Skeletal muscle tissue (tissue), 4 donors: Measurements from ENCODE around the gene MEGF6. TPM values are rescaled to one million over a fixed set of nuclear protein-coding genes. Genes with fewer than 3 reads are reported as not detected.

Experiments used
- H3K27ac ChIP-seq: one replicate; pipeline ENCODE4 v1.7.0; 2013; ENCODE audit warnings: mild to moderate bottlenecking, low read depth, low read length, inconsistent platforms
- H3K27me3 ChIP-seq, 3 donors: one replicate each; pipeline ENCODE4 v1.7.0; 2013; ENCODE audit warnings: low read length in 3 of 3; ENCODE audit not compliant: control insufficient read depth in 3 of 3, insufficient read depth in 3 of 3
- H3K36me3 ChIP-seq, 3 donors: one replicate each; pipeline ENCODE4 v1.7.0; 2013; ENCODE audit warnings: low read length in 3 of 3; ENCODE audit not compliant: control insufficient read depth in 3 of 3, insufficient read depth in 3 of 3
- H3K4me1 ChIP-seq, 3 donors: one replicate each; pipeline ENCODE4 v1.7.0; 2013; ENCODE audit warnings: low read length in 3 of 3, mild to moderate bottlenecking in 3 of 3; ENCODE audit not compliant: control insufficient read depth in 3 of 3, insufficient read depth in 3 of 3
- H3K4me3 ChIP-seq, 3 donors: one replicate each; pipeline ENCODE4 v1.7.0; 2013; ENCODE audit warnings: low read length in 3 of 3
- H3K9ac ChIP-seq, 3 donors: one replicate each; pipeline ENCODE4 v1.7.0; 2013; ENCODE audit warnings: low read length in 3 of 3, mild to moderate bottlenecking in 3 of 3, moderate library complexity in 2 of 3, low read depth in 1 of 3
- H3K9me3 ChIP-seq, 3 donors: one replicate each; pipeline ENCODE4 v1.7.0; 2013; ENCODE audit warnings: low read length in 3 of 3; ENCODE audit not compliant: control insufficient read depth in 3 of 3
- total RNA-seq: library from RNA; depleted of rRNA; stranded (reverse); fragments of >200 nt; gene quantifications from one replicate; pipeline ENCODE4 v1.2.3, GENCODE V29; 2014
- donor health status: Osteomylitis.

The MEGF6 gene
- total RNA-seq, 1 donor from 2014 or later, result 10.4 TPM

- Histone ChIP-seq H3K9me3 (no peaks in the 10 kb centered on the region), H3K27me3 (peaks cover 27 to 51% (median 45%) of the 10 kb centered on the region in 3 donors), H3K4me1 (peaks cover 6 to 14% (median 8%) of the 10 kb centered on the region in 3 donors), H3K9ac (no peak overlapping the region), H3K27ac (no peak overlapping the region), H3K4me3 (no peak overlapping the region), H3K36me3 (no peaks in the 10 kb centered on the region)
Measured at GRCh38 chr1:3609769-3610526, 1.4 kb downstream of the MEGF6 start.

GRCh38 chr1:3609016-3609768 is 2.1 kb downstream of the MEGF6 start:
- peaks cover 6 to 14% (median 8%) of the 10 kb centered on the region in 3 donors for H3K4me1 ChIP-seq

GRCh38 chr1:3608154-3608553 is 3.2 kb downstream of the MEGF6 start:
- no peak overlapping the region for H3K27ac ChIP-seq
- no peak overlapping the region for H3K9ac ChIP-seq
- peaks cover 6 to 14% (median 8%) of the 10 kb centered on the region in 3 donors for H3K4me1 ChIP-seq
- no peak overlapping the region for H3K4me3 ChIP-seq
- H3K27me3 ChIP-seq, result peaks cover 26 to 54% (median 38%) of the 10 kb centered on the region in 3 donors
- H3K9me3 ChIP-seq, result no peaks in the 10 kb centered on the region
- no peaks in the 10 kb centered on the region for H3K36me3 ChIP-seq

More at GRCh38 chr1:3609016-3609768, 2.1 kb downstream of the MEGF6 start:
- Histone ChIP-seq H3K9ac (no peak overlapping the region), H3K9me3 (no peaks in the 10 kb centered on the region), H3K27ac (no peak overlapping the region), H3K36me3 (no peaks in the 10 kb centered on the region), H3K4me3 (no peak overlapping the region), H3K27me3 (peaks cover 26 to 51% (median 41%) of the 10 kb centered on the region in 3 donors)

GRCh38 chr1:3607703-3608065 is 3.6 kb downstream of the MEGF6 start:
- no peak overlapping the region for H3K9ac ChIP-seq
- H3K9me3 ChIP-seq, result no peaks in the 10 kb centered on the region
- H3K4me3 ChIP-seq, result no peak overlapping the region
- no peak overlapping the region for H3K27ac ChIP-seq
- H3K36me3 ChIP-seq, result no peaks in the 10 kb centered on the region
- peaks cover 6 to 14% (median 8%) of the 10 kb centered on the region in 3 donors for H3K4me1 ChIP-seq
- peaks cover 26 to 50% (median 35%) of the 10 kb centered on the region in 3 donors for H3K27me3 ChIP-seq

- H3K27me3 ChIP-seq, result peaks cover 26 to 45% (median 31%) of the 10 kb centered on the region in 3 donors
- no peaks in the 10 kb centered on the region for H3K9me3 ChIP-seq
- no peaks in the 10 kb centered on the region for H3K36me3 ChIP-seq
- H3K4me1 ChIP-seq, result peaks cover 6 to 14% (median 8%) of the 10 kb centered on the region in 3 donors
- no peak overlapping the region for H3K27ac ChIP-seq
- no peak overlapping the region for H3K9ac ChIP-seq
- no peak overlapping the region for H3K4me3 ChIP-seq
Measured at GRCh38 chr1:3606779-3607702, 4.3 kb downstream of the MEGF6 start.

- Histone ChIP-seq H3K27ac (no peak overlapping the region), H3K36me3 (no peaks in the 10 kb centered on the region), H3K4me3 (no peak overlapping the region), H3K9me3 (no peaks in the 10 kb centered on the region), H3K9ac (no peak overlapping the region), H3K27me3 (peaks cover 18 to 31% (median 24%) of the 10 kb centered on the region in 3 donors), H3K4me1 (peaks cover 2 to 6% (median 2%) of the 10 kb centered on the region in 3 donors)
Measured at GRCh38 chr1:3604997-3605823, 6.1 kb downstream of the MEGF6 start.

- Histone ChIP-seq H3K36me3 (no peaks in the 10 kb centered on the region), H3K4me1 (peaks cover 5 to 9% (median 7%) of the 10 kb centered on the region in 3 donors), H3K27me3 (peaks cover 11 to 24% (median 18%) of the 10 kb centered on the region in 3 donors), H3K9me3 (no peaks in the 10 kb centered on the region), H3K27ac (no peak overlapping the region), H3K4me3 (no peak overlapping the region), H3K9ac (no peak overlapping the region)
Measured at GRCh38 chr1:3604468-3604974, 6.8 kb downstream of the MEGF6 start.

GRCh38 chr1:3603571-3604467 is 7.5 kb downstream of the MEGF6 start:
- no peak overlapping the region for H3K9ac ChIP-seq
- H3K36me3 ChIP-seq, result no peaks in the 10 kb centered on the region
- no peaks in the 10 kb centered on the region for H3K9me3 ChIP-seq
- no peak overlapping the region for H3K27ac ChIP-seq
- peaks cover 9 to 16% (median 14%) of the 10 kb centered on the region in 3 donors for H3K4me1 ChIP-seq
- H3K4me3 ChIP-seq, result no peak overlapping the region
- H3K27me3 ChIP-seq, result peaks cover 4 to 17% (median 11%) of the 10 kb centered on the region in 3 donors
